ENCODE measurements around the gene CPA5.

The CPA5 gene

GRCh38 chr7:130410868-130411541 is 66.4 kb downstream of the CPA5 start:
- DNase-seq (ENCODE audit: insufficient read length, low spot score) (no peak), FAIRE-seq (no peak)
- TF ChIP-seq CTCF (IDR thresholded peaks at IDR 0.05; ENCODE audit: insufficient read depth, missing control alignments): no peak

GRCh38 chr7:130413201-130413600 is 68.6 kb downstream of the CPA5 start:
- no peak for TF ChIP-seq CTCF (IDR thresholded peaks at IDR 0.05; ENCODE audit: insufficient read depth, missing control alignments)
- FAIRE-seq: no peak
- no peak for DNase-seq (ENCODE audit: insufficient read length, low spot score)

- TF ChIP-seq CTCF (IDR thresholded peaks at IDR 0.05; ENCODE audit: insufficient read depth, missing control alignments): no peak
- no peak for FAIRE-seq
- DNase-seq (ENCODE audit: insufficient read length, low spot score): no peak
Measured at GRCh38 chr7:130415006-130415405, 70.4 kb downstream of the CPA5 start.

- FAIRE-seq: no peak
- DNase-seq (ENCODE audit: insufficient read length, low spot score): no peak
- no peak for TF ChIP-seq CTCF (IDR thresholded peaks at IDR 0.05; ENCODE audit: insufficient read depth, missing control alignments)
Measured at GRCh38 chr7:130417213-130417612, 72.6 kb downstream of the CPA5 start.

GRCh38 chr7:130418306-130418705 is 73.7 kb downstream of the CPA5 start:
- FAIRE-seq (no peak), DNase-seq (ENCODE audit: insufficient read length, low spot score) (no peak)
- TF ChIP-seq CTCF (IDR thresholded peaks at IDR 0.05; ENCODE audit: insufficient read depth, missing control alignments): no peak
